ENCODE measurements around the gene RPL41. TPM values are rescaled to one million over a fixed set of nuclear protein-coding genes. Genes with fewer than 3 reads are reported as not detected.

Gene RPL41
- total RNA-seq, 1 donor from 2014 or later: 2,425 TPM

DNA sequence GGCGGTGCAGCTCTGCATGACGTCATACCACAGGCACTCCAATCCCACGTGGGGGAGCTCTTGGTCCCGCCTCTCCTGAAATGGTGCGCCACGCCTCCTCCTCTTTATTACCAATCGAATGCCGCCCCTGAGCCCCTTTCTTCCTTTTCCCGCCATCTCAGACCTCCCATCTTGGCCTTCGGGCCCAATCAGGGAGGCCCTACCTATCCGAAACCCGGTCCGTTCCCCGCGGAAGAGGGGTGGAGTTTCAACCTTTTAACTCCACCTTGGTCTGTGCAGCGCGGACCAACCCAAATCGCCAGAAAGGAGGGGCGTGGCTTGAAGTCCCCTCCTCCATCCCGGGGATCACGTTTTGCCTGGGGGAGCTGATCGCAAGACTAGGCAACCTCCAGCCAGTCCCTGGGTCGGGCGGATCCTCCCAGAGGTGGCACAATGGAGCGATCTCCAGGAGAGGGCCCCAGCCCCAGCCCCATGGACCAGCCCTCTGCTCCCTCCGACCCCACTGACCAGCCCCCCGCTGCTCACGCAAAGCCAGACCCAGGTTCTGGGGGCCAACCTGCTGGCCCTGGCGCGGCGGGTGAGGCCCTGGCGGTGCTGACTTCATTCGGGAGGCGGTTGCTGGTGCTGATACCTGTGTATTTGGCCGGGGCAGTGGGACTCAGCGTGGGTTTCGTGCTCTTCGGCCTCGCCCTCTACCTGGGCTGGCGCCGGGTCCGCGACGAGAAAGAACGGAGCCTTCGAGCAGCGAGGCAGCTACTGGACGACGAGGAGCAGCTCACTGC lies 11.6 kb downstream of the RPL41 start, which contains the start of gene ESYT1:
Gene ESYT1, plus strand, starts transcription at position 380 of the 782 bp plus-strand sequence. Its CDS starts 53 bp downstream, at position 433.
- DNase-seq (ENCODE audit: low read depth in 2 of 2): peak; percentile 99 to 100

DNA sequence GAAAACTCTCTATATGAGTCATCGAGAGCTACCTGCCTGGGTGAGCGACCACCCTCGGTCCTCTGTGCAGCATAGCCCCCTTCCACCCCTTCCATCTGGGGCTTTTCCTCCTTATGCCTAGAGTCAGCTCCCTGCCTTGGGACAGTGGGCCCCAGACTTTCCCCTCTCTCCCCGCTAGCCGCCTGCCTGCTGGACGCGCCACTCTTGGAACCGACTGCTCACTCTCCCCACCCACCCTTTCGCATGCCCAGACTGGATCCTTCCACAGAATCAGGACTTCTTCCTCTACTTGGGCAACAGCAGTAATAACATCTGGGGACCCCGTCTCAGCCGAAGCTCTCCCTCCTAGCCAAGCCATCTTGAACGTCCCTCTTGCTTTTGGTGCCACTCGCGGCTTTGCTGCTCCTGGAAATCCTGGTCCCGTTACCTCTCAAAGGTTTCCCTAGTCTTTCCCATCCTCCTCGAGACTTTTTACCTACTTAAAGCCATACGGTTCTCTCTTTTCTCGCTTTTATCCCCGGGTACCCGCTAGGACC lies 12.3 kb downstream of the RPL41 start:
- DNase-seq (ENCODE audit: low read depth in 2 of 2): peak in 1 of 2 donors; percentile 36

DNA sequence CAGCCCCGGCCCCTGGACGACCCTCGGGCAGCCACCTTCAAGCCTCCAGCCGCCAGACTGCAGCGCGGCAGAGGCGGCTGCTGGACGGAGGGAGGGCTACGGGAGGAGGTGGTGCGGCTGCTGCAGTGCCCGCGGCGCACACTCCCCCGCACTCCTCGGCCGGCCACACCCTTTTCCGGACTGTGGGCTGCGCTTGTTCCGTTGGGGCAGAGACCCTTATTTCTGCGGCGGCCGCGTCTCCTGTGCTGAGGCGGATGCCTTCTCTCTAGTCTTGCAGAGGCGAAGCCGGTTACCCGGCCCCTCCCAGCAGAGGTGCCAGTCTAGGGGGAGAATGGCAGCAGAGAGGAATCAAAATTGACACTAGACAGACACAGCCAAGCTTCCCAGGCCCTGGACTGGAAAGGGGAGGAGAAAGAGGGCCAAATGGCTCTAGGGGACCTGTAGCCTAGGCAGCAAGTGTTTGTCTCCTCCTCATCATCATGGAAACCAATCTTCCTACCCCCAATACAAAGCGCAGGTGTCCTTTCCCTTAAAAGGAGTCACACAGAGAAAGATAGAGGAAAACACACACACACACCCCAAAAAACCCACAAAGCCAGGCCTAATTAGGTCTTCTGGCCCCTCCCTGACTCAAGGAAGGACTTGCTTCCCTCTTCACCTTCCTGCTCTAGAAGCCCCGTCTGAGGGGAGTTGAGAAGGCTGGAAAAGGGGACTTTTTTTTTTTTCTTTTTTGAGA lies 12.9 kb downstream of the RPL41 start:
- DNase-seq (ENCODE audit: low read depth in 2 of 2): peak in 1 of 2 donors; percentile 53

DNA sequence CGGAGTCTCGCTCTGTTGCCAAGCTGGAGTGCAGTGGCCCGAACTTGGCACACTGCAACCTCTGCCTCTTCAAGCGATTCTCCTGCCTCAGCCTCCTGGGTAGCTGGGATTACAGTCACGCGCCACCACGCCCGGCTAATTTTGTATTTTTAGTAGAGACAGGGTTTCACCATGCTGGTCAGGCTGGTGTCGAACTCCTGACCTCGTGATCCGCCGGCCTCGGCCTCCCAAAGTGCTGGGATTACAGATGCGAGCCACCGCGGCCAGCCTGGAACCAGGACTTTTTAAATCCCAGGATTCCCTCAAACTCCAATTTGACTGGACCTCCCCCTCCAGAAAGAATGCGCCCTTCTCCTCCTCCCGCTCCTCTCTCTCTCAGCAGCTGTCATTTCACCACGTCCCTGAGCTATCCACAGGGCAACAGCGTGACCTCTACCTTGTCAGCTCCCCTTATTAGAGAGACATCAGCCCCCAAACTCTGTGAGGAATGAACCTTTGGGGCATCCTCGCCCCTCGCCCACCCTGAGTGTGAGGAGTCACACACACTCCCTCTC lies 13.6 kb downstream of the RPL41 start:
- no peak for DNase-seq (ENCODE audit: low read depth in 2 of 2)

DNA sequence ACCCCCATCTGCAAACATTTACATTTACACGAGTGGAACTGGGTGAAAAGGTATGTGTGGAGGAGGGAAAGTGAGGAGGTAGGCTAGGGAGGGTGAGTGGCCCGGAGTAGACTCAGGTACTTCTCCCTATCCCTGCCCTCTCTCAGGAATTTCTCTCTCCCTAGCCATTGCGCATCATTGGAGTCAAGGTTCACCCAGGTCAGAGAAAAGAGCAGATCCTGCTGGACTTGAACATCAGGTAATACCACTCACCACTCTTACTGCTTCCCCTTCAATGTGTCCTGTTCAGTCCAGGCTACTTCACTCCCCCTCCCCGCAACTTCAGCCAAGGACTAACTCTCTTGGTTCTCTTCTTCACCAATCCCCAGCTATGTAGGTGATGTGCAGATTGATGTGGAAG lies 14.4 kb downstream of the RPL41 start:
- no peak for DNase-seq (ENCODE audit: low read depth in 2 of 2)

DNA sequence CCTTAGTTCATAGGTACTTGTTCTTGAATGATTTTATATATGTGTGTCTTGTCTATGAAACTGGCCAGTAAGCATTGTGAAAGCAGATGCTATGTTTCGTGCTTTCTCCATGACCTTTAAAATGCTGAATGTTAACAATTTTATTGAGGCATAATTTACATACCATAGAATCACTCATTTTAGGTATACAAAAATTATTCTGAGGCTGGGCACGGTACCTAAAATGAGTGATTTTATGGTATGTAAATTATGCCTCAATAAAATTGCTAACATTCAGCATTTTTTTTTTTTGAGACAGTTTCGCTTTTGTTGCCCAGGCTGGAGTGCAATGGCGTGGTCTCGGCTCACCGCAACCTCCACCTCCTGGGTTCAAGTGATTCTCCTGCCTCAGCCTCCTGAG lies 18.5 kb downstream of the RPL41 start:
- DNase-seq (ENCODE audit: low read depth in 2 of 2): no peak

DNA sequence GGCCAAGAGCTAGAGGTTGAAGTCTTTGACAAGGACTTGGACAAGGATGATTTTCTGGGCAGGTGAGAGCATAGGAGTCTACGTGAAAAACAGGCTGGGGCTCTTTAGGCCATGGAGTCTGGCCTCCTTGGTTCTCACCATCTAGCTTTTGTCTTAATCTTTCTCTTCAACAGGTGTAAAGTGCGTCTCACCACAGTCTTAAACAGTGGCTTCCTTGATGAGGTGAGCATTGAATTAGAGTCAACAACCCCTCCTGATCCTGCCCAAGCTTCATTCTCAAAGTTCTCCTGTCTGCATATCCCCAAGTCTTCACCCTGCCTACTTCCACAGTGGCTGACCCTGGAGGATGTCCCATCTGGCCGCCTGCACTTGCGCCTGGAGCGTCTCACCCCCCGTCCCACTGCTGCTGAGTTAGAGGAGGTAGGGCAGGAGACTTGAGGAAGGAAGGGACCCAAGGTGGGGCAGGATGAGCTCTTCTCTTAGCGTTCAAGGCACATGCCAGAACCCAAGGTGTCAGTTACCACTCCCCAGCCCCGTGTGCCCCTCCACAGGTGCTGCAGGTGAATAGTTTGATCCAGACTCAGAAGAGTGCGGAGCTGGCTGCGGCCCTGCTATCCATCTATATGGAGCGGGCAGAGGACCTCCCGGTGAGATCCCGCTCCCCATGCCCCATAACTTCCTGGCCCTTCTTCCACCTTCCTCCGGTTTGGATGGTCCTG lies 21.6 kb downstream of the RPL41 start:
- no peak for DNase-seq (ENCODE audit: low read depth in 2 of 2)

DNA sequence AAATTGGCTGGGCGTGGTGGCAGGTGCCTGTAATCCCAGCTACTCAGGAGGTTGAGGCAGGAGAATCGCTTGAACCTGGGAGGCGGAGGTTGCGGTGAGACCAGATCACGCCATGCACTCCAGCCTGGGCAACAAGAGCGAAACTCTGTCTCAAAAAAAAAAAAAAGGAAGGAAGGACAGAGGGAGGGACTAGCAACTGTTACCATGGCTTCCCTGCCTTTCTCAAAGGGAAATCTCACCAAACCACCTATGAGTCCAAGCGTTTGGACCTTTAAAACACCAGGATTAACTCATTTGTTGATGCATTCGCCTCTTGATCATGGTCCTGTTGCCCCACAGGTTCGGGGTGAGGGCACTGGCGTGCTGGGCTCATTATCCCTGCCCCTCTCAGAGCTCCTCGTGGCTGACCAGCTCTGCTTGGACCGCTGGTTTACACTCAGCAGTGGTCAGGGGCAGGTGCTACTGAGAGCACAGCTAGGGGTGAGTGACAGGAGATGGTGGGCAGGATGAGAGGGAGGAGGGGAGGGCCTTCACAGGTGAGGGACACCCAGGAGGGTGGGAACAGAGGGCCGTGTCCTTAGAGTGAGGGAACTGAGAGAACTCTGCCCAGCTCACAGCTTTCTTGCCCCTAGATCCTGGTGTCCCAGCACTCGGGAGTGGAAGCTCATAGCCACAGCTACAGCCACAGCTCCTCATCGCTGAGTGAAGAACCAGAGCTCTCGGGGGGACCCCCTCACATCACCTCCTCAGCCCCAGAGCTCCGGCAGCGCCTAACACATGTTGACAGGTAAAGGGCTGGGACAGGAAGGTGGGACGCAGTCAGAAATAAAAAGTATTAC lies 25.7 kb downstream of the RPL41 start:
- no peak for DNase-seq (ENCODE audit: low read depth in 2 of 2)

DNA sequence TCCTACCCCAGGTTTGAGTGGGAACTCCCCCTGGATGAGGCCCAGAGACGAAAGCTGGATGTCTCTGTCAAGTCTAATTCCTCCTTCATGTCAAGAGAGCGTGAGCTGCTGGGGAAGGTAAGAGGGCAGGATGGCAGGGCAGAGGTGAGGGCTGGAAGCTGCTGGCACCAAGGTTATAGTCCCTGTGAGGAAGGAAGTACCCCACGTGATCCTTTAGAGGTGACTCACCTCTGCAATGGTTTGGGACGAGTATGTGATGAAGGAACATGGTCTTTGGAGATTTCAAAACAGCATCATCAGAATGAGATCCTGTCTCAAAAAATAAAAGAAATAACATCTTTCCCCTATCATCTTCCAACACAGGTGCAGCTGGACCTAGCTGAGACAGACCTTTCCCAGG lies 26.8 kb downstream of the RPL41 start:
- DNase-seq (ENCODE audit: low read depth in 2 of 2): no peak

DNA sequence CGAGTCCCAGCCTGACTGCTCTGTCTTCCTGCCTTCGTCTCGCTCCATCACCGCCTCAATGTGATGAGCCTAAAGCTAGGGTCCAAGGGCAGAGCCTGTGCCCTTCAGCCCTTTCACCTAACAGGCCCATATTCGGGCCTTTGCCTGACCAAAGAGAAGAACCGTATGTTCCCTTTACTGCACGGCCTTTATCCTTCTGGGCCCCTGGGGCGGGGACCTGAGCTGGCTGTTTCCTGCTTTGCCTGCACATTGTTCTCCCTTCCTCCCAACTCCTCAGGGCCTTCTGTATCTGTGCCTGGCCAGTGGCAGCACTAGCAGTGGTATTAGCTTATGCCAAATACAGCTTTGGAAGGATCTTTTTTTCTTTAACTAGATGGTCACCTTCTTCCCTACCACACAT lies 27.4 kb downstream of the RPL41 start:
- peak in 1 of 2 donors; percentile 79 for DNase-seq (ENCODE audit: low read depth in 2 of 2)

DNA sequence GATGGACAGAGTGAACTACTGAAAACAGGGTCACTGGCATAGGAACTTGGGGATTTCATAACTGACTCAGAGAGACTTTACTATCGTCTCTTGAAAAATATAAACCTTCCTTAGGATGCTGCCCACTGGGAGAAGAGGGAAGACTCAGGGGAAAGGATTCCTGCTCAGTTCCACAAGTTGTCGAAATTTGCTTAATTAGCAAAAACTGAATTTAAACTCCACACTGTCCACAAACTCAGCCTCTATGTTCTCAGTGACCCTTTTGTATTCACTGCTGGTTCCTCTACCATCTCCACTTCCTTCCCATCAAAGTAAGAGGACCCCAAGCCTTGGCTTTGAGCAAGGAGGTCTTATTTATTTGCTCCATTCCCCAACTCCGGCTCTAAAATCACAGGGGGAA lies 28.8 kb downstream of the RPL41 start:
- no peak for DNase-seq (ENCODE audit: low read depth in 2 of 2)

DNA sequence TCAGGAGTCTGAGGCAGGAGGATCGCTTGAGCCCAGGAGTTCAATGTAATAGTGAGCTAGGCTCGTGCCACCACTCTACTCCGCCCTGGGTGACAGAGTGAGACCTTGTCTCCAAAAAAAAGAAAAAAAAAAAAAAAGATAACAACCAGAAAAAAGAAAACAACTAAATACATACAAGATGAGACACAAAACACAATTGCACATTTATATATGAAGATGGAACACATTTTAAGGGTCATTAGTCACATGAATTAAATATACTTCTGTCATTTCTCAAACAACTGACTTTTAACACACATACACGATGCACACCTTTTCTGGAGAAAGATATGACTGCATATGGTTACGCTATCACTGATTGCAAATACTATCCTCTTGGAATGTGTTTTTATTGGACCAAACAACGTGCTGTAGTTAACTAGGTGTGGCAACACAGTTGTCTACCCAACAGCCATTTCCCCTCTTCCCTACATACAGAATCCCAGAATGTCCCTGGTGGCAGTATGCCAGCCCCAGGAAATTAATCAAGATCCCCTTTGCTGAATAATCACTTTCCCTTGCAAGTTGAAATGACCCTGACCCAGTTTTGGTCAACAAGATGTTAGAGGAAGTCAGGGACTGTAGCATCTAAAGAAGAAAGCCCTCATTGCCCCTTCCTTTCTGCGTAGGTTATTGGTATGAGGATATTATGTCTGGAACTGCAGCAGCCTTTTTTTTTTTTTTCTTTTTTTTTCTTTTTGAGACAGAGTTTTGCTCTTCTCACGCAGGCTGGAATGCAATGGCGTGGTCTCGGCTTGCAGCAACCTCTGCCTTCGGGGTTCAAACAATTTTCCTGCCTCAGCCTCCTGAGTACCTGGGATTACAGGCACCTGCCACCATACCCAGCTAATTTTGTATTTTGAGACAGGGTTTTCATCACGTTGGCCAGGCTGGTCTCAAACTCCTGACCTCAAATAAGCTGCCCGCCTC lies 30.3 kb downstream of the RPL41 start:
- DNase-seq (ENCODE audit: low read depth in 2 of 2): peak; percentile 86 to 92

DNA sequence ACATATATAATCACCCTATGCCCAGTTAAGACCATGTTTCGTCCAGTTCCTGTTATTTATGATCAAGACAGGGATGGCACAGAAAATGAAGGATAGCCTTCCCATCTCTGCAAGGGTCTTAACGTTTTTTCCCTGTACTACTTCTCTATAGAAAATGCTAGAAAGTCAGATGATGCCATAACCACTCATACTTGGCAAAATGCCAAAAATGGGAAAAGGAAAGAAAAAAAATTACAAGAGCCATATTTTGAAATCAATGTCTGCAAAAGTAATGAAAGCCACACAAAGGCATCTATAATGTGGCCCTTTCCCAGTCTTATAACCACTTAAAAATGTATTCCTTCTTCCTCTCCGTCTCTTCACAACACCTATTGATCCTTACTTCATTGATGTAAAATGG lies 34.1 kb downstream of the RPL41 start:
- peak in 1 of 2 donors; percentile 41 for DNase-seq (ENCODE audit: low read depth in 2 of 2)

DNA sequence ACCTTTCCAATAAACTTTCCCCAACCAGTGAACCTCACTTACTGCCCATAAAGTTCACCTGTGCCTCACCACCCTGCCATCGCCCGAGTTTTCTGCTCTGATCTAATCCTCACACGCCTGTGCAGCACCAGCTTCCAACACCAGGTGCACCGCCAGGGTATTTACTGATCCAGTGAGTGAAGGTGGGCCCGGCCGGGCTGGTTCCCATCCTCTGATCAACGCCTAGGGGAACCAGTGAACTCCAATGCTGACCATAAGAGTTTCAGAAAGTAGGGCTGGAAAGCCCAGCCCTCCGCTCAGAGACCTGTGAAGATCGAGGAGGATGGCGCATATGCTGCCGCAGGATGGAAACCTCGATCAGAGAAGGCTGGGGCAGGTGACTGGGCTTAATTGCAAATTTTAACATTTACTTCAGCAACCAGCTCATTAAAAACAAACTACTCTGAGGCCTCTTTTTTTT lies 35.3 kb downstream of the RPL41 start:
- peak in 1 of 2 donors; percentile 34 for DNase-seq (ENCODE audit: low read depth in 2 of 2)

DNA sequence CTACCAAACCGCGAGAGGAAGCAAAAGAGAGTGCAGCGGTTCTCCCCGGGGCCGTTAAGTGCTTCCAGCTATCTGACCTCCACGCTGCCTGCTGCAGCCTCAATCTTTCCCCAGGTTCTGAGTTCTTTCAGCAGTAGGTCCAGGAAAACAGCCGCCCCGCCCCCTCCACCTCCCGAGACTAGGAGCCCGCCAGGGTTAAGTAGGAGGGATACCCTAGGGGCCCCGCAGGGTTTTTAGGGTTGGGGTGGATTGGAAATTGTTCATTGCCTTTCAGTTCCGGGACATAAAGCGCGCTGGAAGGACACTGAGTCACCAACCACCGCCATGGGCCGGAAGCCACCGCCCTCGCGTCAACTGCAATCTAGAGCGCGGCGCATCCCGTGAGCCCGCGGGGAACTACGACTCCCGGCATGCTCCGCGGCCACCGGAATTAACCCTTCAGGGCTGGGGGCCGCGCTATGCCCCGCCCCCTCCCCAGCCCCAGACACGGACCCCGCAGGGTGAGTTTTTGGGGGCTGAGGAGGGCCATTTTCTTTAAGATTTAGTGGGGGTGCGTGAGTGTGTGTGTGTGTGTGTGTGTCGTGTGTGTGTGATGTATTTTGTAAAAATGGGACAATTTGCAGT lies 35.8 kb downstream of the RPL41 start, which contains the start of gene MYL6B:
Gene MYL6B, plus strand, starts transcription at position 456 of the 624 bp plus-strand sequence. CDS start 1,332 bp downstream, outside the sequence.
- peak; percentile 78 to 93 for DNase-seq (ENCODE audit: low read depth in 2 of 2)

DNA sequence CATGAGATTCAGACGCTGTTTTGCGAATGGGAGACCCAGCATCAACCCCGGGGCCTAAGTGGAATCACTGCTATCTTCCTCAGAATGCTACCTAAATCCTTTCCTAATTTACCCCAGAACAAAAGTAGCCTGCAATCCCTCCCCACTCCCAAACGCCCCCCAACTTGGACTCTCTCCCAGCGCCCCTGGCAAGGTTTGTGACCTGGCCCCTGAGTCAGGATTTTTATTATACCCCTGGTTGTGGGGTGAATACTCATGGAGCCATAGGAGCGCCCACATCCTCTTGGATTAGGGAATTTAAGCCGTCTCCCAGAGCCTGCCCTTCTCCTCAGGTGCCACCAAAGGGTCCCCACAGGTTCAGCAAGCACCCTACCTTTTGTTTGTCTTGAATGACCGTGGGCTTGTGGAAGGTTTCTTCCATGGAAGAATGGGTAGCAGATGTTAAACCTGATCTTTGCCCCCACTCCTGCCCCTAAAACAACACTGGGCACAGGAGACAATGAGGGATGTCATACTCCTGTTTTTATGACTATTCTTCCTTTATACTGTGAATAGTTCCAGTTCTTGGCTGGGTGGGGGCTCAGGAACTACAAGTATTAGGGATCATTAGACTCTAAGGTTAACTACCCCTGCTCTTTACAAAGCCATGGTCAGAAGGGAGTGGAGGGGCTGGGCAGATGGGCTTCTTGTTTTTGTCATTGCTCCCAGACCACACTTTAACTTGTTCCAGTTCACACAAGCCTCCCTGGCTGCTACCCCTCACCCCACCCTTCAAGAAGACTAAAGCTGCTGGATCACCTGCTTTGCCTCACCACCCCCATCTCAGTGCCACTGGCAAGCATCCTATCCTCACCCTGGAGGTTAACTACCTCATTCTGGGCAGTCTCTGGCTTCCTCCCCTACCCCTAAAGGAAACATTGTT lies 36.6 kb downstream of the RPL41 start:
- no peak for DNase-seq (ENCODE audit: low read depth in 2 of 2)

DNA sequence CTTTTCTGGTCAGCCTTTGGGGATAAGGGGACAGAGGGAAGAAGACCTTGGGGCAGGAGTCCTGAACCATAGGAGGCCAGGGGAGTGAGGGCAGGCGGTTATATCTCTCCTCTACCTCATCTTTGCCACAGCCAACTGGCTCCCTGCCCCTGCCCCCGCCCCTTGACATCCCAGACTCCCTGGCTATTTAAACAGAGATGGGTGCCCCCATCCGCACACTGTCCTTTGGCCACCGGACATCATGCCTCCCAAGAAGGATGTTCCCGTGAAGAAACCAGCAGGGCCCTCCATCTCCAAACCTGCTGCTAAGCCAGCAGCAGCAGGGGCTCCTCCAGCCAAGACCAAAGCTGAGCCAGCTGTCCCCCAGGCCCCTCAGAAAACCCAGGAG lies 37.2 kb downstream of the RPL41 start:
- DNase-seq (ENCODE audit: low read depth in 2 of 2): no peak

Measured in dermis microvascular lymphatic vessel endothelial cell (primary cell).